Stimulated activated CD4-positive, alpha-beta T cell treated with anti-CD3 and anti-CD28 coated beads, Interleukin-15, amount 100 ng/mL, for 1 hour (primary cell): ENCODE measurements around the gene GMPS.

ENCODE experiments used
- DNase-seq, 2 donors: peaks; one replicate each; pipeline ENCODE4 v3.0.0-alpha.2; 2020; ENCODE audit warnings: low read depth in 1 of 2, low spot score in 1 of 2

The GMPS gene

DNA sequence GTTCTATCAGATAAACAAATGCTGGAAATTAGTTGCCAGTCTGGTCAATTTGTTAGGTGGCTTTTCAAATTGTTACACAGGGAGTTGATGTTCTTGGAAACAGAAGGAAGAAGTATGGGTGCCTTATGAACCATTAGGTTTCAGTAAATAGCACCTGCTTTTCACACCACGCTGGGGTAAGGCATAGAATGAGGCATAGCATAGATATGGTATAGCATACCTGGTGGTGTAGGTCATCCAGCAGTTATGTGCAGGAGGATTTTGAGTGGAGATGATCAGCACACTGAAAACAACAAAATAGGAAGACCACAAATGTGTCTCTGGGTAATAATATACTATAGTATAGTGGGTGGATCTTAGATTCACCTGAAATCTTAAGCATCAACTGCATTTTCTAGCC, 121.4 kb downstream of the GMPS start:
- no peak for DNase-seq
